GM18498 (cell line): ENCODE measurements around the gene SETDB1.
"Not testable (repeated sequence)": the region's sequence is repeated elsewhere in the genome, so short reads cannot be mapped to it uniquely, and the experiment has no call there.

ENCODE experiments used
- ATAC-seq: cut with Tn5 transposase; IDR thresholded peaks from one replicate; pipeline ENCODE4 v1.9.1; 2021; ENCODE audit warnings: mild to moderate bottlenecking, moderate library complexity; ENCODE audit not compliant: unreplicated experiment

Gene SETDB1

DNA sequence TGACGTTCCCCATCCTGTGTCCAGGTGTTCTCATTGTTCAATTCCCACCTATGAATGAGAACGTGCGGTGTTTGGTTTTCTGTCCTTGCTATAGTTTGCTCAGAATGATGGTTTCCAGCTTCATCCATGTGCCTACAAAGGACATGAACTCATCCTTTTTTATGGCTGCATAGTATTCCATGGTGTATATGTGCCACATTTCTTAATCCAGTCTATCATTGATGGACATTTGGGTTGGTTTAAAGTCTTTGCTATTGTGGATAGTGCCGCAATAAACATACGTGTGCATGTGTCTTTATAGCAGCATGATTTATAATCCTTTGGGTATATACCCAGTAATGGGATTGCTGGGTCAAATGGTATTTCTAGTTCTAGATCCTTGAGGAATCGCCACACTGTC, 2.6 kb downstream of the SETDB1 start:
- not testable (repeated sequence) for ATAC-seq

DNA sequence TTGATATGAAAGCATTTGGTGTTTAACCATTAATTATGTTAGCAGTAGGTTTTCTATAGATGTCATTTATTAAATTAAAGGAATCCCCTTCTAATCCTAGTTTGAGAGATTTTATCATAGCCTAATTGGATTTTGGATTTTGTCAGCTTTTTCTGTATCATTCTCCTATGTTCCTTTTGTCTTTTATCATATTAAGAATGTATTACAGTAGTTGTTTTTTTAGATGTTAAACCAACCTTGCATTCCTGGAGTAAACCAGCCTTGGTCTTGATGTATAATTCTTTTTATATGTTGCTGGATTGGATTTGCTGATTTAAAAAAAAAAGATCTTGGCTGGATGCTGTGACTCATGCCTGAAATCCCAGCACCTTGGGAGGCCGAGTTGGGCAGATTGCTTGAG, 5.6 kb downstream of the SETDB1 start:
- ATAC-seq: no peak

DNA sequence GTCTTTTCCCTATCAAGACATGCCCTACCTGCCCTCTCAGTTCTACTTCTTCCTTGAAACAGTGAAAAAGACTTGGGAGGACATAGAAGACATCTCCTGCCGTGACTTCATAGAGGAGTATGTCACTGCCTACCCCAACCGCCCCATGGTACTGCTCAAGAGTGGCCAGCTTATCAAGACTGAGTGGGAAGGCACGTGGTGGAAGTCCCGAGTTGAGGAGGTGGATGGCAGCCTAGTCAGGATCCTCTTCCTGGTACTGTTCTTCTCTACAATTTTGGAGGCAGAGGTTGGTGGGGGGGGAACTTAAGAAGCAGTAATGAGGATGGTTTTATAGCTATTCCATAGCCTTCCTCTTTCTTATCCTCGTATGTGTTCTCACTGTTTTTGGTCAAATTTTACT, 18.7 kb downstream of the SETDB1 start:
- no peak for ATAC-seq

DNA sequence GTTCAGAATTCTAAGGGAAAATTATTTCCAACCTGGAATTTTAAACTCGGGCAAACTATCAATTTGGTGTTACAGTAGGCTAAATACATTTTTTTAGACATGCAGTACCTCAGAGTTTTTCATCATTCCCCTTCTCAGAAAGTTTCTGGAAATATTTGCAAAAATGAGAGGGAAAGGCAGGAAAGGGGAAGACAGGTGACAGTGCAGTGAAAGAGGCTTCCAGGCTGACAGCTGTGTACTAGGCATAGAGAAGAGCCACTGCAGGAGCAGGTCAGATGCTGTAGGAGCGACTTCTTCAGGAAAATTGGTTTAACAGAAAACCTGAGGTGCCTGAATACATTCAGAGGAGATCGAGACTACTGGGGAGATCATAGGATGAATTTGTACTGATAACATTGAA, 28.5 kb downstream of the SETDB1 start:
- ATAC-seq: no peak

DNA sequence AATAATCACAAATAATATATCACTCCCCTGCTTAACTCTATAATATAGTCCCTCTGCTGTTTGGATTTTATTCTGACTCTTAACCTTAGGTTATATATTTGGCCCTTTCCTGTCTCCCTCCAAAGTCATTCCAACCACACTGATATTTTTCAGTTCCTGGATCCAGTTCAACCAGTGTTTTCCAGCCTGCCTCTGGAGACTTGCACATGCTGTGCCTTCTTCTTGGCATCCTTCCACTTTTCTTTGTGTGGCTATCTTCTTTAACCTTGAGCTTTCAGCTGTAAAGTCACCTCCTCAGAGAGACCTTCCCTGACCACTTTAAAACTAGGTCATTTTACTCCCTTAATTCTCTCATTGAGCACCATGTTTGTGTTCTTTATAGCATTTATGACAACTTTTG, 29.1 kb downstream of the SETDB1 start:
- no peak for ATAC-seq

DNA sequence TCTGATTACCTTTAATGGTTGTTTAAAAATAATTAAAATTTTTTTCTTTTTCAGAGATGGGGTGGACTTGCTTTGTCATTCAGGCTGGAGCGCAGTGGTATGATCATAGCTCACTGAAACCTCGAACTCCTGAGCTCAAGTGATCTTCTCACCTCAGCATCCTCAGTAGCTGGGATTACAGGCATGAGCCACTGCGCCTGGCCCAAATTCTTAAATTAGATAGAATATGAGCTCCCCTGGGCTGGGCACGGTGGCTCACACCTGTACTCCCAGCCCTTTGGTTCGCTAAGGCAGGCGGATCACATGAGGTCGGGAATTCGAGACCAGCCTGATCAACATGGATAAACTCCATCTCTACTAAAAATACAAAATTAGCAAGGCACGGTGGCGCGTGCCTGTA, 31.5 kb downstream of the SETDB1 start:
- no peak for ATAC-seq

DNA sequence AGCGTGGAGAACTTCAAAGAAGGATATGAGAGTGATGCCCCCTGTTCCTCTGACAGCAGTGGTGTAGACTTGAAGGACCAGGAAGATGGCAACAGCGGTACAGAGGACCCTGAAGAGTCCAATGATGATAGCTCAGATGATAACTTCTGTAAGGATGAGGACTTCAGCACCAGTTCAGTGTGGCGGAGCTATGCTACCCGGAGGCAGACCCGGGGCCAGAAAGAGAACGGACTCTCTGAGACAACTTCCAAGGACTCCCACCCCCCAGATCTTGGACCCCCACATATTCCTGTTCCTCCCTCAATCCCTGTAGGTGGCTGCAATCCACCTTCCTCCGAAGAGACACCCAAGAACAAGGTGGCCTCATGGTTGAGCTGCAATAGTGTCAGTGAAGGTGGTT, 34.5 kb downstream of the SETDB1 start:
- no peak for ATAC-seq

DNA sequence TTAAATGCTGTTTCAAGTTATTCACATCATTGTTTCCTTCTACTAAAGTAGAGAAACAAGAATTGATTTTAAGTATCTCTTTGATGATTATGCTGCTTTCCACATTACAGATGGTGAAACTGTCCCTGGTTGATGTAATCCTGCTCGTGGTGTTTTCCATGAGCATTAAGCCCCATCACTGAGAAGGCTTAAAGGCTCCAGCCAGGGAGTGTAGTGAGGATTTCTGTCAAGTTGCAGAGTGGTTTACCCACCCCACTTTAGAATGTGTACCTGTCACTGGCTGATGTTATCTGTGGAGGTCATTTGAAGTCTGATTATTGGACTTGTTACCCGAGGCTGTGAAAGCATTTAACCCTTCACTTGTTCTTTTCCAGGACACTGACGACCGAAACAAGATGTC, 35.6 kb downstream of the SETDB1 start:
- no peak for ATAC-seq

DNA sequence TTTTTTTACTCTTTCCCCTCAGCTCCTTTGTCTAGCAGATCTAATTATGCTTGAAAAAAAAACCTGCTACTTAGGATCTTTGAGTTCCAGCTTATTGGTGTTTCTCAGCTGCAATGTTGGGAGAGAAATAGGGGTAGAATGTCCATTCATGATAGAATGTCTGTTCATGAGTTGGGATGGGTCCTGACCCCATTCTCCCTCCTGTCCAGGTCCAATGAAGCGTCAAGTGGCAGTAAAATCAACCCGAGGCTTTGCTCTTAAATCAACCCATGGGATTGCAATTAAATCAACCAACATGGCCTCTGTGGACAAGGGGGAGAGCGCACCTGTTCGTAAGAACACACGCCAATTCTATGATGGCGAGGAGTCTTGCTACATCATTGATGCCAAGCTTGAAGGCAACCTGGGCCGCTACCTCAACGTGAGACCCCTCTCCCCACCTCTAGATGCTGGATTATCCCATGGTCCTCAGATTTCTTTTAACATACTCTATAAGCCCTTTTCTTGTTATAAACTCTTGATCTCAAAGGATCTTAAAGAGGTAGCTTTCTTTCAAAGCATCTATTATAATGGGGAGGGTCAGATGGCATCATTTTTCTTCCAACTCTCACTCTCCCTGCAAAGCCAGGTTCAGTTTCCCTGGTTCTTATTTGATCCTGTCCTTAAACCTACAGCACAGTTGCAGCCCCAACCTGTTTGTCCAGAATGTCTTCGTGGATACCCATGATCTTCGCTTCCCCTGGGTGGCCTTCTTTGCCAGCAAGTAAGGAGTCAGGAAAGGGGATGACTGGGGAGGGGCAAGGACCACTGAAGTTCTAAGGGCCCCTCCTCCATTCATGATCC, 37.4 kb downstream of the SETDB1 start:
- no peak for ATAC-seq

DNA sequence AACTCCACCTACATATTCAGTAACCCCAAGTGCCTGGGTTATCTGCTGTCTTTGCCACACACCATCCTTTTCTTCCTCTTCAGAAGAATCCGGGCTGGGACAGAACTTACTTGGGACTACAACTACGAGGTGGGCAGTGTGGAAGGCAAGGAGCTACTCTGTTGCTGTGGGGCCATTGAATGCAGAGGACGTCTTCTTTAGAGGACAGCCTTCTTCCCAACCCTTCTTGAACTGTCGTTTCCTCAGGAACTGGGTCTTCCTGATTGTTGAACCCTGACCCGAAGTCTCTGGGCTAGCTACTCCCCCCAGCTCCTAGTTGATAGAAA, 38.0 kb downstream of the SETDB1 start:
- ATAC-seq: no peak

DNA sequence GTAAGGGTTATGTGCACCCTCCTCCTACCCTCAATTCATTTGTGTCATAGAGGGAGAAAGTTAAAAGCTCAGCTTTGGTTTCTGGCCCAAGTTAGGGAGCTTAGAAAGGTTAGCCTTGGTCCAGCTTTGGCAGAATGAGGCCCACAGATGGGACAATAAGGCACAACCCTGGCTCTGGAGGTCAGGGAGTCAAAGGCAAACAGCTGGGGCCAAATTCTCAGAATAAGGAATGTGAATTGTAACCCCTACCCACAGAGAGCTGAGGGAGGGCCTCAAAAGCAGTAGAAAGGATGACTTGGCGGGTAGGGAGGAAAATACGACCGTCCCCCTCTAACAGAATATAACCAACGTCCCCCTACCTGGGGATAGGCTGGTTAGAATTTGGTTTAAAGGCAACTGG, 39.4 kb downstream of the SETDB1 start:
- ATAC-seq: no peak

DNA sequence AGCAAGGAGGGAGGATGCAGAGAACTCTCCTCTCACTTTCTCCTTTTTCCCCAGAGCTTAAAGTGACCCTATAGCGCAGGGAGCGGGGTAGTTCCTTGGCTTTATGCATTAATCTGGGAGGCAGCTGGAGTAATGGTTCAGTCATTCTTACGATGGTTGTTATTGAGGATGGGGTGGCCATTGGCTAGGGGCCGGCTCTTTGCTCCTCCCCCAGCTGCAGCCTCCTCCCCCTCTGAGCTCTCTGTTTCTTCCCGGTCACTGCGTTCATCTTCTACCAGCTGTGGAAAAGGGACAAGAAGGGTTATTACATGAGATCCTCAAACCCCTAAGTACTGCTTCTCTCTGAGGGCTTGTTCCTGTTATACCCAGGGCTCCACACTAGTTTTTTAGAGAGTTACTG, 39.8 kb downstream of the SETDB1 start:
- ATAC-seq: no peak

DNA sequence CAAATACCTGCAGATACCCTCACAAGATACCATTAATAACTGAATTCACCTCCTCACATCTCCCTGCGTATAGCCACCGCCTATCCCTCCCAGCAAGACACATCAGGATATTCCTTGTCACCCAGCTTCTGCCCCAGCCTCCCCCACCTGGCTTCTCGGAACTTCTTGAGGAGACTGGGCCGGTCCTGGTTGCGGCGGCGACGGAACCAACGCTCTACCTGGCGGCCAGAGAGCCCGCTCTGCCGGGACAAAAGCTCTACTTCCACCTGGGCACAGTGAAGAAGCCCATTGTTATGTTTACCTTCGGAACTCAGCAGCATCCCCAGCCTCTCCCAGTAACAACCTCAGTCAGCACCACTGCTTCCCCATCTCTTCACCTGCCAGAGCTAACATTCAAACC, 41.8 kb downstream of the SETDB1 start:
- no peak for ATAC-seq

DNA sequence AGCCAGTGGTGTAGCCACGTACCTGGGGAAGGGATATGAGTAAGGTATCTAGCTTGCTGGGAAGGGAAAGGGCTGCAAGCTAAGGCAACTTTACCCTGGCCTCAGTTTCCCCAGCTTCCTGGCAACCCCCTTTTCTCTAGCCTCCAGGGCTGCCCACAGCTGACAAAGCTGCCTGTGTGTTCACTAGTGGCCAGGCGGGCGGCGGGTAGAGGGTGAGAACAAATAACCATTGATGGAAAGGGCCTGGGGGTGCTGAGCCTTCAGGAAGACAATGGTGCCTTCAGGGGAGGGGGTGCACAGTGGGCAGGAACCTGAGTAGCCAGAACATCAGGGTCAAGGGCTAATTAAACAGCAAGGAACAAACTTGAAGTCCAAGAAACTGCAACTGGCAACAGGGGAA, 42.3 kb downstream of the SETDB1 start:
- no peak for ATAC-seq

DNA sequence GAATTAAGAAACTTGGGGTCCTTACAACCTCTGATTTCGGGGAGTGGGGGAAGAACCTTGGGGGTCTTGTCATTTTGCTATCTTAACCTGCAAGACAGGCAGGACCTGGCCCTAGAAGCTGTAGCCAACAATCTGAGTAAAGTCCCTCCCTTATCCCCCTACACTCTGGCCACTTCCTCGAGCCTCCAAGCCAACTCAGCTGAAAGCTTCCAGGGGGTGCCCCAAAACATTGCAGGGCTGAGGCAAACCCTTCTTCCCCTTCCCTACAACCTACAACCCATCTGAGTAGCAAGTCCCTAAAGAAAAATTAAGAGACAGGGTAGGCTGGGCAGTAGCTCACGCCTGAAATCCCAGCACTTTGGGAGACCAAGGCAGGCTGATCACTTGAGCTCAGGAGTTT, 43.5 kb downstream of the SETDB1 start:
- ATAC-seq: no peak

DNA sequence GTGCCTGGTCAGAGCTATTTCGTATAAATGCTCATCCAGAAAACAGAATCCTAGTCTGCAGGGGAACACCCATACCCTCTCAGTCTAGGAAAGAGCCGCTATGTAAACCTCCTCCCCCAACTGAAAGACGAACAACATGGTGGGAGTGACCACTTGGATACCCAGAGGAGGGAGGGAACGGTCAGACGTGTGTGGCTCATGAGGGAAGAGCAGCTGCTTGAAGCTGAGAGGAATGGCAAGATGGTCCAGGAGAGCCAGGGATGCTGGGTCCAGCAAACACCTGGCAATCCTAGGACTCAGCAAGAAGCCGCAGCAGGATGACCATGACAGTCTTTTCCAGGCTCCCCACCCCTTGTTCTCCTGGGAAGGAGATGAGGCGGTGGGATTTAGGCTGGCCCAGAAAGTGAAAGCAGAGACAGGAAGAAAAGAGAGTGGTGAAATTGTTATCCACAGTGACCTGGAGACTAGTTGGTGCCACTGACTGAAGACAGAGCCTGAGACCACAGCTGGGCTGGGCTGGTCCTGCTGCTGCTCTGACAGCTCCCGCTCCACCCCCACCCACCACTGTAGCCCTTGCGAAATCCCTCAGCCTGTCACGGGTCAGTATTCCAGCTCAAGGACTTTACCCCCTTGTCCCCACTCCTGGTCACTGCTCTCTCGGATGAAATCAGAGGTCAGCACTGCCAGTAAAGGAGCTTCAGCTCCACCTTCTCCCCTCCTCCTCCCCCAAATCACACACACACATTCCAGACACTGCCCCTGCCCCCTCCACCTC, 44.8 kb downstream of the SETDB1 start:
- no peak for ATAC-seq

DNA sequence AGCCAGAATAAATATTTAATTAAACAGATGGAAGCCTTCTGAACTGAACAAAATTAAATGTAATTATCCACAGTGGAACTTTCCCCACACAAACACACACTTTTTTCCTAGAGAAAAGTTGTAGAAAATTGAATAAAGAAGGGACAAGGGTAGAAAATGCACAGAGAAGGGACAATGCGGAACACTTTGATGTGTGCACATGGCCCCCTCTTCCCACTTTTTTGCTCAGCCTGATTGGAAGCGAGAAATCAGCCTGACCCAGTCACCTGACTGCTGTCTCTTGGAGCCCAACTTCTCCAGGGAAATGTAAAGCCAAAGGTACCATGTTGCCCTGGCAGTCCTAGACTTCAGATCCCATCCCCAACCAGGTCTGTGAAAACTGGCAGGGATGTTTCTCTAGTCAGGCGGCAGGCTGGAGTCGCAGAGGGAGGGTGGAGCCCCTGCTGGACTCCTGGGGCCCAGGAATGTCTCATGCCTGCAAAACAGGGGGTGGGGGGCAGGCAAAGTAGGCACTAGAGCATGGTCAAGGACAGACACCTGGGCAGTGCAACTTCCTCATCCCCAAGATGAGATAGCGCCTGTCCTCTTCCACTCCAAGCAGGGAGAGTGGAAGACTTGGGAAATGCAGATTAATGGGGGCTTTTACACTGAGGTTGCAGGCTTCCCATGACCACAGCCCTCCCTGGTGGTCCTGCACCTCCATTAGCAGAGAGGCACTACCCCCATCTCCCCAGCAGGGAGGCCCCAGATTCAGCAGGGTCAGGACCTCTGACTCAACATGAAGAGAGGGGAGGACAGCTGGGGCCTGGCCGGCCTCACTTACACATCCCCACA, 45.6 kb downstream of the SETDB1 start:
- ATAC-seq: no peak

DNA sequence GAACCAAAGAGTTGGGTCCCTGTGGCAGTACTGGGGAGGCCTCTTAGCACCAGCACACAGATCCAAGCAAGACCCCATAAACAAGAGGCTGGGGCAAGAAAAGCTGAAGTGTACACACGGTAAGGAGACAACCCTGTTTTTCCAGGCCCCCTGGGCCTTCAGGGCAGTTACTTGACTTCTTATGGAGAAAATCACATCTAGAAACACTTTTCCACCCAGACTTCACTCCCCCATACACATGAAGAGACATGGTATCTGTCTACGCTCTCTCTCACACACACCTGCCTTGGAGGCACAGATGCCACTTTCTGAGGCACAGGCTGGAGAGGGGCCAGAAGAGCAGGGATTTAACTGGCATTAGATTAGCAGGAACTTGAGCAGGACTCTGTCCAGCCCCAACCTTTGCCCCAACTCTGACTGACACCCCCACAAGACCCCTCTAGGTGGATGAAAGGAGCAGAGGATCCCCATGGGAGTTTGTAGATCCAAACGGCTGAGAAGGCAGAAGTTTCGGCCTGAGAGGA, 46.3 kb downstream of the SETDB1 start:
- no peak for ATAC-seq

DNA sequence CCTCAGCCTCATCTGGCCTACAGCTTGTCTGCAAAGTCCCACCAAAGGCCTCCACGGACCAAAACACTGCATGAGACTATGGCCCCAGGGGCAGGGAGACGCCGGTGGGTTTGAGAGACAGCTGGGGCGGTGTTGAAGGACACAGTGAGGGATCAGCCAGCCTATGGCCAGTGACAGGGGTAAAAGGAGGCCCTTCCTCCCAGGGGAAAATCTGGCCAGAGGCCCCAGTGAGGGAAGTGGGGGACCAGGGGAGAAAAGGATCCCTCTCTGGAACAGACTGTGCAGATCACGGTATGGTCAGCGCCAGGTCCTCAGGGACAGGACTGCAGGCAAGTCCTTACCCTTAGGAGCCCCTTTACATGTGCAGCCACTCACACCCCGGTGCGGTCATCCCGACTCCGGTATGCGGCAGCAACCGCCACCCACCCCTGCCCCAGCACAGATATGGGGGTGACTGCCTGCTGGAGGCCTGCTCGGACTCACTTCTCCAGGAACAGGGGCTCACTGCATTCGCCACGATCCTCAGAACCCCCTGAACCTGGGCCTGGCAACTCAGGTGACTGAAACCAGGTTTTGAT, 47.2 kb downstream of the SETDB1 start:
- ATAC-seq: no peak

DNA sequence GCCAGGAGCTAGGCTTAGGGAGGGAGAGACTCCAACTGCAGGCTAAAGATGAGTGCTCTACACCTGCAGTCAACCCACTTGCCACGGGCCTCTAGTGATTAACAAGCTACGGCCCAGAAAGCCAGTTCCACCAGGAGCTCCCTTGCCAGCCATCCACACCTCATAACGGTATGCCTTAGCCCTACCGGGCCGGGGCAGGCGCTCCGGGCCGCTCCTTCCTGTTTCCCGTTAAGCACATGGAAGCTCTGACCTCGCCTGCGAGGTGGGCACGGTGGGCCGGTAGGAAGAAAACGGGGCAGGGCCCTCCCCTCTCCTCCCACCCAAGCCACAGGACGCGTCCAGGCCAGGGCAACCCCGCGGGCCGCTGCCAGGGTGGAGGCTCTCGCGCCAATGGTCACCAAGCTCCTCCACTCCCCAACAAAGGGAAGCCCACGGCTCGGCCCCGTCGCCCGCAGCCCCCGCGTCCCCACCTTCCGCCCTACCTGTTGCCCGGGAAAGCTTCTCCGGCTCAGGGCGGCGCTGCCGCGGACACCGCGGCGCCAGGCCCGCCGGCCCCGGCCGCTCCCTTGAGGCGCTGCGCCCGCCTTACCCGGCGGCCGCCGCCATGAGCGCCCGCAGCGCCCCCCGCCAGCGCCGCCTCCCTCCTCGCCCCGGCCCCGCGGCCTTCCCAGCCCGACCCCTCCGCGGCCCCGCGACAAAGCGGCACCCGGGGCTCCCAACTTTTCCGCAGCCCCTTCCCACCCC, 47.8 kb downstream of the SETDB1 start:
- peak; percentile 49 for ATAC-seq
